Neural progenitor cell (in vitro differentiated cells): ENCODE measurements around the gene VWA8. TPM values are rescaled to one million over a fixed set of nuclear protein-coding genes. Genes with fewer than 3 reads are reported as not detected.

ENCODE experiments used
- DNase-seq: peaks from one replicate; pipeline ENCODE4 v3.0.0-alpha.2; 2016; ENCODE audit warnings: low spot score
- H2AFZ ChIP-seq: fragments of 200-600 bp; sonication (generic); replicated peaks from 2 replicates; pipeline ENCODE4 v1.6.1; 2016; ENCODE audit warnings: antibody characterized with exemption
- H3F3A ChIP-seq: fragments of 200-600 bp; sonication (generic); 2 replicates; pipeline ENCODE4 v1.6.1; 2016; ENCODE audit warnings: antibody characterized with exemption, low read depth
- H3K27ac ChIP-seq: fragments of 200-600 bp; sonication (generic); 2 replicates; pipeline ENCODE4 v1.5.1; 2016; ENCODE audit warnings: mild to moderate bottlenecking
- H3K27me3 ChIP-seq: fragments of 200-600 bp; sonication (generic); 2 replicates; pipeline ENCODE4 v1.6.1; 2016; ENCODE audit warnings: mild to moderate bottlenecking, moderate library complexity
- H3K36me3 ChIP-seq: fragments of 200-600 bp; sonication (generic); 2 replicates; pipeline ENCODE4 v1.5.1; 2016
- H3K4me1 ChIP-seq: fragments of 200-600 bp; sonication (generic); 2 replicates; pipeline ENCODE4 v1.6.1; 2016; ENCODE audit warnings: mixed run types
- H3K4me2 ChIP-seq: fragments of 200-600 bp; sonication (generic); 2 replicates; pipeline ENCODE4 v1.6.1; 2016
- H3K4me3 ChIP-seq: fragments of 200-600 bp; sonication (generic); 2 replicates; pipeline ENCODE4 v1.5.1; 2016
- H3K79me2 ChIP-seq: fragments of 200-600 bp; sonication (generic); 2 replicates; pipeline ENCODE4 v1.6.1; 2016; ENCODE audit warnings: low read depth
- H3K9ac ChIP-seq: fragments of 200-600 bp; sonication (generic); 2 replicates; pipeline ENCODE4 v1.6.1; 2016
- H3K9me3 ChIP-seq: fragments of 200-600 bp; sonication (generic); 2 replicates; pipeline ENCODE4 v1.5.1; 2016; ENCODE audit warnings: low read depth
- H4K20me1 ChIP-seq: fragments of 200-600 bp; sonication (generic); 2 replicates; pipeline ENCODE4 v1.6.1; 2016; ENCODE audit warnings: low read depth
- H3K27ac Mint-ChIP-seq: 3 replicates; pipeline ENCODE4 v1.8.0; 2021; ENCODE audit warnings: mixed read lengths
- H3K27me3 Mint-ChIP-seq: 2 replicates; pipeline ENCODE4 v1.8.0; 2022; ENCODE audit warnings: low read depth, mild to moderate bottlenecking, inconsistent platforms, moderate library complexity, mixed read lengths; ENCODE audit not compliant: insufficient read depth
- H3K36me3 Mint-ChIP-seq: 3 replicates; pipeline ENCODE4 v1.8.0; 2021; ENCODE audit warnings: mixed read lengths
- H3K4me1 Mint-ChIP-seq: 3 replicates; pipeline ENCODE4 v1.8.0; 2021; ENCODE audit warnings: mixed read lengths
- H3K4me3 Mint-ChIP-seq: 3 replicates; pipeline ENCODE4 v1.8.0; 2021; ENCODE audit warnings: mild to moderate bottlenecking, moderate library complexity, mixed read lengths
- H3K9me3 Mint-ChIP-seq: 3 replicates; pipeline ENCODE4 v1.8.0; 2020; ENCODE audit warnings: mixed read lengths
- EZH2 ChIP-seq: fragments of 200-600 bp; sonication (generic); IDR thresholded peaks from 2 replicates; pipeline ENCODE4 v1.6.1; 2017; ENCODE audit warnings: antibody characterized with exemption, mild to moderate bottlenecking, moderate library complexity
- EZH2phosphoT487 ChIP-seq: fragments of 200-600 bp; sonication (generic); IDR thresholded peaks from 2 replicates; pipeline ENCODE4 v1.6.1; 2017; ENCODE audit warnings: antibody characterized with exemption
- total RNA-seq: library from RNA; depleted of rRNA; stranded (reverse); fragments of >200 nt; gene quantifications from 2 replicates; pipeline ENCODE4 v1.2.3, GENCODE V29; 2015; ENCODE audit warnings: low replicate concordance
- TF ChIP-seq, protein P1 (sequence below): fragments of 200-600 bp; sonication (generic); IDR thresholded peaks from 2 replicates; pipeline ENCODE4 v1.5.1; 2017; ENCODE audit warnings: antibody characterized with exemption, mild to moderate bottlenecking

Gene VWA8
- total RNA-seq, 1 donor from 2014 or later, result 12.6 TPM

DNA sequence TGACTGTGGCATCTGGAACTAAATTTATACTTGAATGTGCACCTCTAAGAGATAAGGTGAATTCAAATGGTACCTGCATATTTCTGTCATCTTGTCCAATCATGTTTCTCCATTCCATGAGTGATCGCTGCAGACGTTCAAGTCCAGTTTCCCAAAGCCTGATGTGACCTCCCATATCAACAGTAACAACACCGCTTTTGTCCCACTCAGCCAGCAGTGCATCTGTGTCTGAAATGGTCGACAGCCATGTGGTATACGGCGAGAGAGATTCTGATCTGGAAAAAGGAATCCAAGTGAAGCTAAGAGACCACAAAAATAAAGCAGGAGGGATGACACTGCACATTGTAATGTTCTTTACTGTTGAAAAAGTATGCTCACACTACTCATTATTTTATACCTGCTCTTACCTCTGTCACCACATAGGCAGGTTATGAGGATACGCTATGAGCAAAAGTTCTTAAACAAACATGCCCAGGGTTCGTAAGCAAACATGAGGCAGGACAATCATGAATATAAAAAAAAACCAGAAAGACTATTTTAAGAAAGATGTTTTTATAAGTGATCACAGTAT is 290.0 kb downstream of the VWA8 start:
- peaks cover 2% of the 10 kb centered on the region for H3K36me3 Mint-ChIP-seq
- TF ChIP-seq EZH2phosphoT487 (no peak), EZH2 (no peak)
- TF ChIP-seq, protein P1, sequence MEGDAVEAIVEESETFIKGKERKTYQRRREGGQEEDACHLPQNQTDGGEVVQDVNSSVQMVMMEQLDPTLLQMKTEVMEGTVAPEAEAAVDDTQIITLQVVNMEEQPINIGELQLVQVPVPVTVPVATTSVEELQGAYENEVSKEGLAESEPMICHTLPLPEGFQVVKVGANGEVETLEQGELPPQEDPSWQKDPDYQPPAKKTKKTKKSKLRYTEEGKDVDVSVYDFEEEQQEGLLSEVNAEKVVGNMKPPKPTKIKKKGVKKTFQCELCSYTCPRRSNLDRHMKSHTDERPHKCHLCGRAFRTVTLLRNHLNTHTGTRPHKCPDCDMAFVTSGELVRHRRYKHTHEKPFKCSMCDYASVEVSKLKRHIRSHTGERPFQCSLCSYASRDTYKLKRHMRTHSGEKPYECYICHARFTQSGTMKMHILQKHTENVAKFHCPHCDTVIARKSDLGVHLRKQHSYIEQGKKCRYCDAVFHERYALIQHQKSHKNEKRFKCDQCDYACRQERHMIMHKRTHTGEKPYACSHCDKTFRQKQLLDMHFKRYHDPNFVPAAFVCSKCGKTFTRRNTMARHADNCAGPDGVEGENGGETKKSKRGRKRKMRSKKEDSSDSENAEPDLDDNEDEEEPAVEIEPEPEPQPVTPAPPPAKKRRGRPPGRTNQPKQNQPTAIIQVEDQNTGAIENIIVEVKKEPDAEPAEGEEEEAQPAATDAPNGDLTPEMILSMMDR, result no peak
- no peak for DNase-seq
- H3K27ac Mint-ChIP-seq, result no peak overlapping the region
- H3K4me1 ChIP-seq, result no peaks in the 10 kb centered on the region
- no peak overlapping the region for H3K9ac ChIP-seq
- no peaks in the 10 kb centered on the region for H3K27me3 Mint-ChIP-seq
- no peaks in the 10 kb centered on the region for H3K9me3 Mint-ChIP-seq
- no peak overlapping the region for H3K4me3 Mint-ChIP-seq
- H3K9me3 ChIP-seq, result no peaks in the 10 kb centered on the region
- no peaks in the 10 kb centered on the region for H3K36me3 ChIP-seq
- H3K79me2 ChIP-seq, result no peaks in the 10 kb centered on the region
- no peaks in the 10 kb centered on the region for H3K4me1 Mint-ChIP-seq
- H3K4me2 ChIP-seq, result no peak overlapping the region
- H3K4me3 ChIP-seq, result no peak overlapping the region
- H4K20me1 ChIP-seq, result no peaks in the 10 kb centered on the region
- H2AFZ ChIP-seq, result no peak overlapping the region
- H3K27me3 ChIP-seq, result no peaks in the 10 kb centered on the region
- no peak overlapping the region for H3K27ac ChIP-seq
- H3F3A ChIP-seq, result no peaks in the 10 kb centered on the region

DNA sequence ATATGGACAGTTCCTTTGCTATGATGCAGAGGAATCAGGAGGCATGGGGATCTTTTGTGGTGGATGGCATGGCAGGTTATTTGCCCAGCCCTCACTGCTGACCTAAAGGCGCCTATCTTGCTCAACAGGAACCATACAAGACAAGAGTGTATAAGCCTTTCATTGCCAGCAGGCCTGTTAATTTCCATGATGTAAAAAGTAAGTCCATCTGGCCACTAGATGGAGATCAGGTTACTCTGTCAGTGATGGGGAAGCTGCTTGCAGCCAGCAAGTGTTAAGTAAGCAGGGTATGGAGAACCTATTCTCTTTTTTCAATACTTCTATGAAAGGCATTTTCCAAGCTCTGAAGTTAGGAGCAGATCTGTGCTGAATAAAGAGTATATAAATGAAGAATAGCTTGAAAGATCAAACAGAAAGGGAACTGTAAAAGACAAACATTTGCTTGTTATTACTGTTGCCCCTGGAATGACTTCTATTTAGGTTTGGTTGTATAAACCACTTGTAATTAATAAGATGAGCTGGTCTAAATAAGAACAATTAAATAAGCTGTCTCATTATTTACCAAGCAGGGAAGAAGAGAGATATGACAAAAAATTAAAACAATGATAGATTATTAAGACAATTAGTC is 292.7 kb downstream of the VWA8 start:
- no peaks in the 10 kb centered on the region for H3K79me2 ChIP-seq
- Mint-ChIP-seq H3K4me3 (no peak overlapping the region), H3K4me1 (no peaks in the 10 kb centered on the region), H3K9me3 (no peaks in the 10 kb centered on the region), H3K27ac (no peak overlapping the region), H3K36me3 (peaks cover 2% of the 10 kb centered on the region), H3K27me3 (no peaks in the 10 kb centered on the region)
- no peak for TF ChIP-seq EZH2
- TF ChIP-seq, protein P1, result peak; percentile 80
- H3K4me3 ChIP-seq, result no peak overlapping the region
- no peak overlapping the region for H3K4me2 ChIP-seq
- no peaks in the 10 kb centered on the region for H3K9me3 ChIP-seq
- H2AFZ ChIP-seq, result no peak overlapping the region
- no peaks in the 10 kb centered on the region for H3K27me3 ChIP-seq
- no peaks in the 10 kb centered on the region for H4K20me1 ChIP-seq
- peak; percentile 86 for DNase-seq
- H3K36me3 ChIP-seq, result no peaks in the 10 kb centered on the region
- H3K4me1 ChIP-seq, result no peaks in the 10 kb centered on the region
- H3K9ac ChIP-seq, result no peak overlapping the region
- no peak overlapping the region for H3K27ac ChIP-seq
- H3F3A ChIP-seq, result no peaks in the 10 kb centered on the region

DNA sequence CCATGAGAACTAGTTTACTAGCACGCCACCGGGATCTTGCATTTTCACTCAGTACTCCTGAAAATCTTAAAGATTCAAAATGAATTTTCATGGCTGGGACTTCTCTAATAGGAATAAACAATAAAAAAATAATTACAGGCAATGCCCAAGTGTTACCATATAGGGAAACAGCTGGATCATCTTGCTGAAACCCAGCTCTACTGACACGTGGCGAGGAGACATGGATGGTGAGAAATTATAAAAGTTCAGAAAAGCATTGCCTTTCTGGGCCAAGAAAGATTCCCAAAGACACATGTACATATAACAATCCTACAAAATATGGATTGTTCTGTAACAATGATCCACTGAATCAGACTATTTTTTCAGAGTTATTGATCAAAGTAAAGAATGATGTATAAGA is 294.3 kb downstream of the VWA8 start:
- H3K27me3 Mint-ChIP-seq, result no peaks in the 10 kb centered on the region

More for the DNA sequence above, 294.3 kb downstream of the VWA8 start:
- Histone ChIP-seq H3K9ac (no peak overlapping the region), H3K79me2 (no peaks in the 10 kb centered on the region), H3K36me3 (no peaks in the 10 kb centered on the region), H2AFZ (no peak overlapping the region), H3K4me3 (no peak overlapping the region), H3K4me1 (no peaks in the 10 kb centered on the region), H4K20me1 (no peaks in the 10 kb centered on the region), H3K4me2 (no peak overlapping the region), H3F3A (no peaks in the 10 kb centered on the region), H3K9me3 (no peaks in the 10 kb centered on the region), H3K27ac (no peak overlapping the region), H3K27me3 (no peaks in the 10 kb centered on the region)
- H3K9me3 Mint-ChIP-seq, result no peaks in the 10 kb centered on the region
- H3K36me3 Mint-ChIP-seq, result peaks cover 2% of the 10 kb centered on the region
- no peak for DNase-seq
- no peak for TF ChIP-seq EZH2
- TF ChIP-seq, protein P1, result no peak
- TF ChIP-seq EZH2phosphoT487, result no peak
- H3K27ac Mint-ChIP-seq, result no peak overlapping the region
- H3K4me3 Mint-ChIP-seq, result no peak overlapping the region
- H3K4me1 Mint-ChIP-seq, result no peaks in the 10 kb centered on the region
